ENCODE data around the gene CEND1. TPM values are rescaled to one million over a fixed set of nuclear protein-coding genes. Genes with fewer than 3 reads are reported as not detected.

The CEND1 gene
- total and polyA plus RNA-seq, 3 donors from 2014 or later: 0.50 to 2.1 (median 1.0) TPM

DNA sequence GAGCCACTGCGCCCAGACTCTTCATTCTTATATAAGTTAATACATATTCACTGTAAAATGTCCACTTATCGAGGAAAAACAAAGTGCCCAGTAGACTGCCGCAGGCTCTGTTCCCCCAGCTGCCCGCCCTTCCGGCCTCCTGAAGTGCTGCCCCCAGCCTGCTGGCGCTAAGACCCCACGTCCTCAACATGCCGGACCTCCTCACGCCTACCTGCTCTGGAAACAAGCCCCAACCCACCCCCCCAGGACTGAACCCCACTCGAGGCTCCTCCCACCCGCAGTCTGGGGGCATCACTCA lies 13.7 kb downstream of the CEND1 start:
- Histone ChIP-seq H3K4me3 (peak overlapping the region; percentile 67 to 97), H3K27ac (peak overlapping the region; percentile 14 to 82), H3K36me3 (ENCODE audit: low read depth, missing control alignments) (no peaks in the 10 kb centered on the region), H3K27me3 (no peaks in the 10 kb centered on the region), H3K9me3 (no peaks in the 10 kb centered on the region), H3K4me1 (peaks cover 30% of the 10 kb centered on the region)
- DNase-seq: no peak
- intact Hi-C loops (cut with DNase I; ENCODE audit: low total_unique reads): no loop called here
- 23% methylated on average over 10 to 11 of the region's 11 CpGs for WGBS, 2 donors
- TF ChIP-seq, protein P1, sequence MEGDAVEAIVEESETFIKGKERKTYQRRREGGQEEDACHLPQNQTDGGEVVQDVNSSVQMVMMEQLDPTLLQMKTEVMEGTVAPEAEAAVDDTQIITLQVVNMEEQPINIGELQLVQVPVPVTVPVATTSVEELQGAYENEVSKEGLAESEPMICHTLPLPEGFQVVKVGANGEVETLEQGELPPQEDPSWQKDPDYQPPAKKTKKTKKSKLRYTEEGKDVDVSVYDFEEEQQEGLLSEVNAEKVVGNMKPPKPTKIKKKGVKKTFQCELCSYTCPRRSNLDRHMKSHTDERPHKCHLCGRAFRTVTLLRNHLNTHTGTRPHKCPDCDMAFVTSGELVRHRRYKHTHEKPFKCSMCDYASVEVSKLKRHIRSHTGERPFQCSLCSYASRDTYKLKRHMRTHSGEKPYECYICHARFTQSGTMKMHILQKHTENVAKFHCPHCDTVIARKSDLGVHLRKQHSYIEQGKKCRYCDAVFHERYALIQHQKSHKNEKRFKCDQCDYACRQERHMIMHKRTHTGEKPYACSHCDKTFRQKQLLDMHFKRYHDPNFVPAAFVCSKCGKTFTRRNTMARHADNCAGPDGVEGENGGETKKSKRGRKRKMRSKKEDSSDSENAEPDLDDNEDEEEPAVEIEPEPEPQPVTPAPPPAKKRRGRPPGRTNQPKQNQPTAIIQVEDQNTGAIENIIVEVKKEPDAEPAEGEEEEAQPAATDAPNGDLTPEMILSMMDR (IDR thresholded peaks at IDR 0.05): no peak
- no peak for TF ChIP-seq POLR2A (IDR thresholded peaks at IDR 0.05)

DNA sequence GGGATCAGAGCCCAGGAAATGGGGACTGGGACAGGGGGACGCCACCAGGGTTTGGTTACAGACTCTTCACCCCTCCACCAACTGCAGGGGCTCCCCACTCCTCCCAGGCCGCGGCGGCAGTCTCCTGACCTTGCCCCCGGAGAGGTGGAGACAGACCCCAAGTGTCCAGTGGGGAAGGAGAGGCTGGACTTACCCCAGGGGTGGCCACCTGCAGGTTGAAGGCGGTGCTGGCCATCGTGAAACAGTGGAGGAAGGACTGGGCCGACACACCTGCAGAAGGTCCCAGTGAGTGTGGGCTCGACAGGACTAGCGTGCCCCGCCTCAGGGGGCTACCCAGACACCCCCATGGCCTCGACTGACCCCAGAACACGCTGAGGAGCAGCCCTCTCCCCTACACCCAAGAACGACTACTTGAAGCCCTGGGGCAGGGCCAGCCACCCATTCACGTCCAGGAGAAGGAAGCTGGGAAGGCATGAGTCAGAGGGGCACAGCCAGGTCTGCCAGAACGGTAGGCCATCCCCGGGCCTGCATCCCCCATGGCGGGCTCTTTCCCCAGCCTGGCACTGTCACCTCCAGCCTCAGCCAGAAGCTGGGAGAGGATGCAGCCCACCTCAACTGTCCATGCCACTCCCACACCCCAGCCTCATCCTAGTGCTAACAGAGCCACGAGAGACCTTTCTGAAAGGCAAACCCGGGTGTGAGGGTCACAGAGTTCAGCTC lies 14.9 kb downstream of the CEND1 start:
- WGBS, 2 donors: 61 to 87% methylated on average over 7 to 20 of the region's 20 CpGs
- Histone ChIP-seq H3K27ac (peak overlapping the region in 1 of 2 donors; percentile 24), H3K9me3 (no peaks in the 10 kb centered on the region), H3K4me3 (no peak overlapping the region), H3K4me1 (peaks cover 30% of the 10 kb centered on the region), H3K36me3 (ENCODE audit: low read depth, missing control alignments) (no peaks in the 10 kb centered on the region), H3K27me3 (no peaks in the 10 kb centered on the region)
- no peak for DNase-seq
- intact Hi-C loops (cut with DNase I; ENCODE audit: low total_unique reads): no loop called here
- TF ChIP-seq POLR2A (IDR thresholded peaks at IDR 0.05): no peak
- TF ChIP-seq, protein P1 (IDR thresholded peaks at IDR 0.05): no peak

DNA sequence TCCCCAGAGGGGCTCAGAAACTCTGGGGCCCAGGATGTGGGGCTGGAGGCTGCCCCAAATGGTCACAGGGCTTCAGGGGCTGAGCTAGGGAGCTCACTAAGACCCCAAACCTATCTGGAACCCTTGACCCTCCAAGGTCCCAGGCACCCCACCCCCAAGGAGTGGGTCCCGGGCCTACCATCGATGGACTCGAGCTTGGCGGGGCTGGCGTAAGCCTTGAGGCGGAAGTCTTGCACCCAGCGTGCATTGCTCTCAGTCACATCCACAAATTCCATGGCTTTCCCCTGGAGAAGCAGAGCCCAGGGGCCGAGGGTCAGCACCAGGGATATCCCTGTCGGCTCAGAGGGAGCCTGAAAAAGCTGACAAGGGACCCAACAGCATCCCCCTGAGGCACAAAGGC lies 16.1 kb downstream of the CEND1 start:
- Histone ChIP-seq H3K27ac (peak overlapping the region in 1 of 2 donors; percentile 9), H3K4me3 (no peak overlapping the region), H3K4me1 (peaks cover 30% of the 10 kb centered on the region), H3K36me3 (ENCODE audit: low read depth, missing control alignments) (no peaks in the 10 kb centered on the region), H3K27me3 (no peaks in the 10 kb centered on the region), H3K9me3 (no peaks in the 10 kb centered on the region)
- no peak for TF ChIP-seq POLR2A (IDR thresholded peaks at IDR 0.05)
- WGBS, 2 donors: 85 to 90% methylated on average over 2 to 9 of the region's 9 CpGs
- intact Hi-C loops (cut with DNase I; ENCODE audit: low total_unique reads): no loop called here
- DNase-seq: no peak

DNA sequence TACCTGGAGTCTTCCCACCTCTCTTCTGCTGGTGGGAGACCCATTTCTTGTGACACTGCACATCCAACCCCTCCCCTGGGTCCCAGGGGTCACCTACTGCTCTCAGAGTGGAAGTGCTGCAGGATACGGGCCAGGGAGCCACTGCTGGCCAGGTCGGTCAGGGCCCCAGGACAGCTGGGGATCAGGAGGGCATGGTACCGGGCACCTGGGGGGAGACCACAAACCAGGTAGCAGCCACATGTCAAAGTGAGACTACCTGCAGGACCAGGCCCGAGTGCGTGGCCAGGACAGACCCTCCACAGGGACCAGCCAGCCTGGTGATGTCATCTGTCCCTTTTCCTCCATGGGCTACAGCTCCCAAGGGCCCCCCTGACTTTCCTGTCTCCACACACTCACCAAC lies 16.5 kb downstream of the CEND1 start:
- intact Hi-C loops (cut with DNase I; ENCODE audit: low total_unique reads): no loop called here
- H3K9me3 ChIP-seq: no peaks in the 10 kb centered on the region
- peak overlapping the region in 1 of 2 donors; percentile 9 for H3K27ac ChIP-seq
- no peaks in the 10 kb centered on the region for H3K27me3 ChIP-seq
- H3K4me3 ChIP-seq: no peak overlapping the region
- WGBS, 2 donors: 75 to 100% methylated on average over 4 to 5 of the region's 5 CpGs
- DNase-seq: no peak
- TF ChIP-seq POLR2A (IDR thresholded peaks at IDR 0.05): no peak
- TF ChIP-seq, protein P1 (IDR thresholded peaks at IDR 0.05): no peak
- no peaks in the 10 kb centered on the region for H3K36me3 ChIP-seq (ENCODE audit: low read depth, missing control alignments)
- peaks cover 28% of the 10 kb centered on the region for H3K4me1 ChIP-seq

DNA sequence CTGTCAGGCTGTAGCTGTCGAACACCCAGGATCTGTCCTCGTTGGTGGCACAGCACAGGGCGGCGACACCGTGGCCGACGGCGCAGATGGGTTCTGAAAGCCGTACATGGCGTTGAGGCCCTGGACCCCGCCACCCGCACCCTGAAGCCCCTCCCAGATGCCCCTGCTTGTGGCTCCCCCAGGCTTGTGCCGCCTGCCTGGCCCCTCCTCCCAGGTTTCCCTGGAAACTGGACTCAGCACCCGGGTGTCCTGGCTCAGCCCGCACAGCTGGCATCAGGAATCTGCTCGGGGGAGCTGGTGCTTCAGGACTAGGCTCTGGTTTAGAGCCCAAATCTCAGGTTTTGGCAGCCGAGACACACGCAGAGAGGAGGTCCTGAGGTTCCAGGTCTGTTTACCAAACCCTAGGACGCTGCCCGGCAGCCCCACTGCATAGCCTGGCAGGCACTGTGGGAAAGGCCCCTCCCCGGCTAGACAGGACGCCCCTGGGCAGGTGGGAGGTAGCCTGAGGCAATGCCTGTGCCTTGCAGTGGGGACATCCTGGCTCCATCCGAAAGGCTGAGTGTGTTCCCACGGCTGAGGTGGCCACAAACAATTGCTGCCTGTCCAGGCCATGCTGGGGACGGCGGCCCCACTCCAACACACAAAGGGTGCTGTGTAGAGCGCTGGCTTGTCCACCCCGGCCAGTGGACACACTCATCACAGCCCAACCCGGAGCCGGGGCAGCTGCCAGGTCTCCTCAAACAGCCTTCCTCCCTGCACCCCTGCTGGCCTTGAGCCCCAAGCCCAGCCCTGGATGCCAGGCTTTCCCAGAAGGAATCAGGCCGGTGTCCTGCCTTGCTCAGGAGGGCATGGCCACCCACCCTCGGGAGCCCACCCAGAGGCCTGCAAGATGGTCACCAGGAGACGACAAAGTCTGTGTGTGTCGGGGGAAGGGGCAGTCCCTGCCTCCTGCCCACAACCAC lies 17.2 kb downstream of the CEND1 start:
- H3K27me3 ChIP-seq: no peaks in the 10 kb centered on the region
- TF ChIP-seq POLR2A (IDR thresholded peaks at IDR 0.05): no peak
- TF ChIP-seq, protein P1 (IDR thresholded peaks at IDR 0.05): no peak
- no peaks in the 10 kb centered on the region for H3K36me3 ChIP-seq (ENCODE audit: low read depth, missing control alignments)
- H3K4me1 ChIP-seq: peaks cover 23% of the 10 kb centered on the region
- peak; percentile 67 for DNase-seq
- H3K4me3 ChIP-seq: no peak overlapping the region
- intact Hi-C loops (cut with DNase I; ENCODE audit: low total_unique reads): no loop called here
- 59 to 82% methylated on average over 18 to 34 of the region's 34 CpGs for WGBS, 2 donors
- no peak overlapping the region for H3K27ac ChIP-seq
- no peaks in the 10 kb centered on the region for H3K9me3 ChIP-seq

All from testis (tissue), 3 donors.